Right atrium auricular region (tissue), 2 donors: Measurements from ENCODE around the gene LMTK2. TPM values are rescaled to one million over a fixed set of nuclear protein-coding genes. Genes with fewer than 3 reads are reported as not detected.

Experiments
- DNase-seq: peaks from one replicate; pipeline ENCODE4 v3.0.0-alpha.2; 2019; ENCODE audit warnings: low spot score
- H3K27ac ChIP-seq, 2 donors: fragments of 200-600 bp; sonication (generic); 1 replicate in 1 of 2; 2 replicates in 1 of 2; pipeline ENCODE4 v1.5.1; 2016 to 2019
- H3K27me3 ChIP-seq, 2 donors: fragments of 200-600 bp; sonication (generic); one replicate each; pipeline versions ENCODE4 v1.5.1 to v1.6.0; 2017 to 2019
- H3K36me3 ChIP-seq: fragments of 200-600 bp; sonication (generic); one replicate; pipeline ENCODE4 v1.5.1; 2016
- H3K4me1 ChIP-seq, 2 donors: fragments of 200-600 bp; sonication (generic); one replicate each; pipeline versions ENCODE4 v1.5.1 to v1.6.0; 2017 to 2019
- H3K4me3 ChIP-seq, 2 donors: fragments of 200-600 bp; sonication (generic); 1 replicate in 1 of 2; 2 replicates in 1 of 2; pipeline ENCODE4 v1.5.1; 2017 to 2019; ENCODE audit warnings: mild to moderate bottlenecking in 1 of 2, moderate library complexity in 1 of 2
- H3K9me3 ChIP-seq, 2 donors: fragments of 200-600 bp; sonication (generic); one replicate each; pipeline ENCODE4 v1.5.1; 2019
- total RNA-seq, 2 donors: library from RNA; depleted of rRNA; stranded (reverse); fragments of >200 nt; gene quantifications; one replicate each; pipeline ENCODE4 v1.1.0, GENCODE V29; 2016
- TF ChIP-seq, protein P1 (sequence below), 2 donors: fragments of 200-600 bp; sonication (generic); IDR thresholded peaks; one replicate each; pipeline ENCODE4 v1.5.1; 2019; ENCODE audit warnings: antibody characterized with exemption in 2 of 2

Gene LMTK2
- total RNA-seq, 2 donors from 2014 or later: 39.2 to 54.1 TPM

DNA sequence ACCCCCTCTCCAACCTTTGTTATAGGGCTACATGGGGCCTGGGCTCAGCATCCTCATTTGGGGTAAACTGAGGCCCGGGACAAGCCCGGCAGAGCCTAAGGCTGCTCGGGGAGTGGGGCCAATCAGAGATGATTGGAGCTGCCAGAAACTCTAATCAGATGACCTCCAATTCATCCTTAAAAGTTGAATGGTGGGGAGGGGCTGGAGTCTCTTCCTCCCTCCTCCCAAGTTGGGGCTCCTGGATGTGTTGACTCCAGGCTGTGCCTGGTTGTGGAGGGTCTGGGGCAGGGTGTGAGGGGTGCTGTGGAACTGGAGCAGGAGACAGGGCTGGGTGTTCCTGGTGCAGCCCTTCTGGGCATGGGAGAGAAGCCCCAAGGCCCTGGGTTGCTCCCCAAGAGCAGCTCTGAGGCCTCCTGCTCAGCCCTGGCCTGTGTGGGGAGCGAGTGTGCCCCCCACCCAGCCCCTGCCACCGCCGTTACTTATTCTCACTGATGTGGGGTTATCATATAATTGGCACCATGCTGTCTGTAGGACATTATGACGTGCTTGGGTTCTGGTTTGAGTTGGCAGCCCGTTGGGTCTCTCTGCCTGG, 106.7 kb downstream of the LMTK2 start:
- H3K36me3 ChIP-seq: no peaks in the 10 kb centered on the region
- TF ChIP-seq, protein P1, sequence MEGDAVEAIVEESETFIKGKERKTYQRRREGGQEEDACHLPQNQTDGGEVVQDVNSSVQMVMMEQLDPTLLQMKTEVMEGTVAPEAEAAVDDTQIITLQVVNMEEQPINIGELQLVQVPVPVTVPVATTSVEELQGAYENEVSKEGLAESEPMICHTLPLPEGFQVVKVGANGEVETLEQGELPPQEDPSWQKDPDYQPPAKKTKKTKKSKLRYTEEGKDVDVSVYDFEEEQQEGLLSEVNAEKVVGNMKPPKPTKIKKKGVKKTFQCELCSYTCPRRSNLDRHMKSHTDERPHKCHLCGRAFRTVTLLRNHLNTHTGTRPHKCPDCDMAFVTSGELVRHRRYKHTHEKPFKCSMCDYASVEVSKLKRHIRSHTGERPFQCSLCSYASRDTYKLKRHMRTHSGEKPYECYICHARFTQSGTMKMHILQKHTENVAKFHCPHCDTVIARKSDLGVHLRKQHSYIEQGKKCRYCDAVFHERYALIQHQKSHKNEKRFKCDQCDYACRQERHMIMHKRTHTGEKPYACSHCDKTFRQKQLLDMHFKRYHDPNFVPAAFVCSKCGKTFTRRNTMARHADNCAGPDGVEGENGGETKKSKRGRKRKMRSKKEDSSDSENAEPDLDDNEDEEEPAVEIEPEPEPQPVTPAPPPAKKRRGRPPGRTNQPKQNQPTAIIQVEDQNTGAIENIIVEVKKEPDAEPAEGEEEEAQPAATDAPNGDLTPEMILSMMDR (IDR thresholded peaks at IDR 0.05): no peak
- no peak overlapping the region for H3K4me3 ChIP-seq
- no peaks in the 10 kb centered on the region for H3K9me3 ChIP-seq
- no peak for DNase-seq
- no peaks in the 10 kb centered on the region for H3K27me3 ChIP-seq
- peaks cover 0 to 10% of the 10 kb centered on the region in 2 donors for H3K4me1 ChIP-seq
- H3K27ac ChIP-seq: no peak overlapping the region

DNA sequence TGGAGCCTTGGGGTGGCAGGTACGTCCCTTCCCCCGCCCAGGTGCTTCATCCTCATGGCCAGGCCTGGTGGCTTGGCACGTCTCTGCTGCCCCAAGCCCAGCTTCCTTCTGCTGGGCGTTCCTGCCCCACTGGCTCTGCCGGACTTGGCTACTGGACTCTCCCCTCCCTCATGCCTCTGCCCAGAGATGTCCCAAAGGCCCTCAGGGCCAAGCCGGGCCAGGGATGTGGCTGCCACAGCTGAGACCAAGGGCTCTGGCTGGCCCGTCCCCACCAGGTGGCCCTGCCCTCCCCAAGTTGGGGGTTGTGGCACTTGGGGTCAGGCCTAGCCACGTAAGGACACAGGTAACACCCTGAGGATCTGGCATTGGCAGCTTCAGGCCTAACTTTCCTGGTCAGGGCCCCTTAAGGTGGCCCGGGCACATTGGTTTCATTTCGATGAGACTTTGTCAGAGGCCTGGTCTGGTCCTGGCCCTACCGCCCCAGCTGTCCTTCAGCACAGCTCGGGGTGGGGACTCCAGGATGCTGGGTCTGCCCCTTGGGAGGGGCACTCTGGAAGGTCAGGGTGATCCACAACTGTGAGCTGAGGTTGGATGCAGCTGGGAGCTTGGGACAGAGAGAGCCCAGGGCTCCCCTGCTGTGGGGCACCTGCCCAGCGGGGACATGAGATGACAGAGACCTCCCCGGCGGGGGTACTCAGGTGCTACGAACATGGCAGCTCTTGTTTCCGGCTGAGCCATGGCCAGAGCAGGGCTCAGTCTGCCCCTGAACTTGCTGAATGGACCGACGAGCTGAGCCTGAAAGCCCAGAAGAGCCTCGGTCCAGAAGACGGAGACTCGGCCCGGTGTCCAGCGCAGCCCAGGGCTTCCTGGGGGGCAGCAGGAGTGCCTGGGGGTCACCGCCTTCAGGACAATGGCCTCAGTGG, 107.5 kb downstream of the LMTK2 start:
- Histone ChIP-seq H3K4me1 (peaks cover 0 to 10% of the 10 kb centered on the region in 2 donors), H3K4me3 (no peak overlapping the region), H3K27ac (no peak overlapping the region), H3K27me3 (no peaks in the 10 kb centered on the region), H3K9me3 (no peaks in the 10 kb centered on the region), H3K36me3 (no peaks in the 10 kb centered on the region)
- no peak for DNase-seq
- TF ChIP-seq, protein P1 (IDR thresholded peaks at IDR 0.05): no peak

DNA sequence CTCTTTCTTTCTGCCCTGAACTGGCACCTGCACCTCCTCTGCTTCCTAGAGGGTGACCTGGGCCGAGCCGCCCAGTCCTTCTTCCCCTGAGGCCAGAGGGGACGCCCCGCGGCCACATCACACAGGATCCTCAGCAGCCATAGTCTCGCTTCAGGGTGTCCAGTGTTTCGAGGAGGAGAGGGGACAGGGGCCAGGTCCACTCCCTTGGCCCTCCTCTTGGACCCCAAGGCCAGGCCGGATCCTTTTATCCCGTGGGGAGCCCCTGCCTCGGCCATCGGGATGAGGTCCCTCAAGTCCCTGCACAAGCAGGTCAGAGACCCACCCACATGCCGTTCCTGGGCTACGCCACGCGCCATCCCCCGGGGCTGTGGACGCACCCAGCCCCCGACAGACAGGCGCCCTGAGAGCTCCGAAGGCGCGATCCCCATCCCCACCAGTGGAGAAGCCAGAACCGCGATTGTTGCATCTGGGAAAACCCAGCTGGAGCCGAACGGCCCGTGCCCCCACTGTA, 108.2 kb downstream of the LMTK2 start:
- no peak for DNase-seq
- Histone ChIP-seq H3K9me3 (no peaks in the 10 kb centered on the region), H3K4me1 (peaks cover 0 to 10% of the 10 kb centered on the region in 2 donors), H3K4me3 (no peak overlapping the region), H3K27ac (no peak overlapping the region), H3K36me3 (no peaks in the 10 kb centered on the region), H3K27me3 (no peaks in the 10 kb centered on the region)
- TF ChIP-seq, protein P1 (IDR thresholded peaks at IDR 0.05): no peak

DNA sequence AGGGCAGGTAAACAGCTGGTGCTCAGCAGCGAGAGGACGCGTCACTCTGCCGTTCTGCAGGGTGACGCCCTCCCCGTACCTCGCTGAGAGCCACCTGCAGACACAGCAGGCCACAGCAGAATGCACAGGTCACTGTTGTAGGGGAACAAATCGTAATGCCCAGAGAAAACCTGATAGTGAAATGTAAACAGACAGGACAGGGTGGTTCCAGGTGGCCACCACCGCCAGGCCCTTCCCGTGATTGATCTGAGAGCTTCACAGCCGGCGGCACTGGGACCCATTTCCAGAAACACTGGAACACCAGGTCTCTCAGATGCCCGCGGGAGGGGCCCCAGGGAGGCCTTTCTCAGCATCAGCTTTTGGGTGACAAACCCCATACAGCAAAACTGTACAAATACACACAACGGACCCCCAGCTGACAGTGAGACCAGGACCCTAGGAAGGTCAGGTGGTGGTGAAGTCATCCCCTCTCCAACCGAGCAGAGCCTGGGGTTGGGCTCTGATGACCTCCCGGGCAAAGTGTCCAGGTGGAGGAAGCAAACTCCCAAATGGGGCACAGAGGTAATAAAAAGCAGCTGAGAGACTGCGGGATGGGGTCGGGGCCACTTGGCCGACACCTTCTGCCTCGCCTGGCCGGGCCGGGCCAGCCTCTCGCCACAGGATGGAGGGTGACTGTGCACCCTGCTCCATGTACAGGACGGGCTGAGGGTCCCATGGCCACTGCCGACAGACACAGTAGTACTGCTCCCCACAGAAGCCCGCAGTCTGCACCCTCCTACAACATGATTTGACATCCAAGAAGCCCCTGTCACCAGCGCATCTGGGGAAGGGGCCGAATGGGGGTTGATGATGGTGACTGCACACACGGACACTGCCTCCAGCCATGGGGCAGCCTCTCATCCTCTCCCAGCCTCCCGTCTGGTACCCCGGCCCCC, 109.2 kb downstream of the LMTK2 start:
- no peak for DNase-seq

More for the DNA sequence above, 109.2 kb downstream of the LMTK2 start:
- Histone ChIP-seq H3K9me3 (no peaks in the 10 kb centered on the region), H3K27me3 (no peaks in the 10 kb centered on the region), H3K4me3 (no peak overlapping the region), H3K27ac (no peak overlapping the region), H3K36me3 (no peaks in the 10 kb centered on the region), H3K4me1 (peaks cover 0 to 5% of the 10 kb centered on the region in 2 donors)
- TF ChIP-seq, protein P1 (IDR thresholded peaks at IDR 0.05): no peak
